ENCODE results near the gene TRPV4. TPM values are rescaled to one million over a fixed set of nuclear protein-coding genes. Genes with fewer than 3 reads are reported as not detected.

Gene TRPV4
- total RNA-seq, 2 experiments from 2014 or later: not detected

- H3K9me3 Mint-ChIP-seq: no peaks in the 10 kb centered on the region
- ChIA-PET POLR2A (no interaction called here), CTCF (no interaction called here)
- intact Hi-C loops (cut with DNase I, micrococcal nuclease): no loop called here
- H3K4me1 Mint-ChIP-seq (ENCODE audit: low read depth): no peaks in the 10 kb centered on the region
- H3K4me1 ChIP-seq (ENCODE audit: insufficient read depth, low read length): no peaks in the 10 kb centered on the region
- H3K27me3 ChIP-seq (ENCODE audit: control insufficient read depth in 1 of 2, insufficient read depth in 2 of 2, low read length in 2 of 2): peaks cover 0 to 5% of the 10 kb centered on the region in 2 experiments
- H3K36me3 ChIP-seq (ENCODE audit: insufficient read depth, low read length): no peaks in the 10 kb centered on the region
- no peak overlapping the region for H3K4me3 Mint-ChIP-seq
- no peak for TF ChIP-seq CTCF (IDR thresholded peaks at IDR 0.05)
- no peak overlapping the region for H3K27ac ChIP-seq (ENCODE audit: low read depth in 1 of 2, low read length in 2 of 2)
- no peaks in the 10 kb centered on the region for H3K36me3 Mint-ChIP-seq (ENCODE audit: low read depth)
- DNase-seq (no peak), ATAC-seq (ENCODE audit: poor library complexity) (no peak)
- H3K4me3 ChIP-seq (ENCODE audit: low read length): no peak overlapping the region
- H3K27me3 Mint-ChIP-seq: peaks cover 18% of the 10 kb centered on the region
- H3K27ac Mint-ChIP-seq: no peak overlapping the region
- peaks cover 0 to 17% of the 10 kb centered on the region in 2 experiments for H3K9me3 ChIP-seq (ENCODE audit: control insufficient read depth in 1 of 2, insufficient read depth in 1 of 2, low read length in 2 of 2)
These were observed 47.3 kb downstream of the TRPV4 start for GRCh38 chr12:109785854-109786253.

GRCh38 chr12:109783965-109784244, 49.3 kb downstream of the TRPV4 start:
- Mint-ChIP-seq H3K4me3 (no peak overlapping the region), H3K9me3 (no peaks in the 10 kb centered on the region), H3K27me3 (peaks cover 8% of the 10 kb centered on the region), H3K27ac (no peak overlapping the region), H3K36me3 (ENCODE audit: low read depth) (no peaks in the 10 kb centered on the region), H3K4me1 (ENCODE audit: low read depth) (no peaks in the 10 kb centered on the region)
- Histone ChIP-seq H3K4me3 (ENCODE audit: low read length) (no peak overlapping the region), H3K9me3 (ENCODE audit: control insufficient read depth in 1 of 2, insufficient read depth in 1 of 2, low read length in 2 of 2) (peaks cover 0 to 17% of the 10 kb centered on the region in 2 experiments), H3K4me1 (ENCODE audit: insufficient read depth, low read length) (no peaks in the 10 kb centered on the region), H3K27ac (ENCODE audit: low read depth in 1 of 2, low read length in 2 of 2) (no peak overlapping the region), H3K36me3 (ENCODE audit: insufficient read depth, low read length) (no peaks in the 10 kb centered on the region), H3K27me3 (ENCODE audit: control insufficient read depth in 1 of 2, insufficient read depth in 2 of 2, low read length in 2 of 2) (peaks cover 0 to 2% of the 10 kb centered on the region in 2 experiments)
- intact Hi-C loops (cut with DNase I, micrococcal nuclease): no loop called here
- no peak for TF ChIP-seq CTCF (IDR thresholded peaks at IDR 0.05)
- DNase-seq (no peak), ATAC-seq (ENCODE audit: poor library complexity) (no peak)
- ChIA-PET CTCF (no interaction called here), POLR2A (no interaction called here)

- H3K27me3 ChIP-seq (ENCODE audit: control insufficient read depth in 1 of 2, insufficient read depth in 2 of 2, low read length in 2 of 2): peaks cover 0 to 2% of the 10 kb centered on the region in 2 experiments
- no peak overlapping the region for H3K4me3 Mint-ChIP-seq
- no peaks in the 10 kb centered on the region for H3K4me1 Mint-ChIP-seq (ENCODE audit: low read depth)
- peaks cover 8% of the 10 kb centered on the region for H3K27me3 Mint-ChIP-seq
- no peaks in the 10 kb centered on the region for H3K36me3 Mint-ChIP-seq (ENCODE audit: low read depth)
- H3K27ac ChIP-seq (ENCODE audit: low read depth in 1 of 2, low read length in 2 of 2): no peak overlapping the region
- H3K27ac Mint-ChIP-seq: no peak overlapping the region
- no peak for ATAC-seq (ENCODE audit: poor library complexity)
- no peaks in the 10 kb centered on the region for H3K9me3 Mint-ChIP-seq
- H3K9me3 ChIP-seq (ENCODE audit: control insufficient read depth in 1 of 2, insufficient read depth in 1 of 2, low read length in 2 of 2): peaks cover 0 to 17% of the 10 kb centered on the region in 2 experiments
- H3K4me1 ChIP-seq (ENCODE audit: insufficient read depth, low read length): no peaks in the 10 kb centered on the region
- H3K4me3 ChIP-seq (ENCODE audit: low read length): no peak overlapping the region
- POLR2A ChIA-PET: no interaction called here
- H3K36me3 ChIP-seq (ENCODE audit: insufficient read depth, low read length): no peaks in the 10 kb centered on the region
- DNase-seq: no peak
- intact Hi-C loops (cut with DNase I, micrococcal nuclease): no loop called here
- CTCF ChIA-PET: no interaction called here
- TF ChIP-seq CTCF (IDR thresholded peaks at IDR 0.05): no peak
These were observed 49.8 kb downstream of the TRPV4 start for GRCh38 chr12:109783135-109783964.

Data from CD4-positive, alpha-beta T cell (primary cell).